Fibroblast of upper back skin (primary cell): ENCODE measurements around the gene MDFIC.
"Not testable (repeated sequence)": the region's sequence is repeated elsewhere in the genome, so short reads cannot be mapped to it uniquely, and the experiment has no call there.

Source experiments
- DNase-seq: peaks from one replicate; pipeline ENCODE4 v3.0.0-alpha.2; 2013

MDFIC gene

GRCh38 chr7:114922026-114922651 lies at the start of gene MDFIC:
TSS of gene MDFIC (plus strand) at chr7:114922094. CDS start at chr7:114923034, 940 bp downstream.
- DNase-seq, result peak; percentile 67

GRCh38 chr7:114874170-114874569 lies 47.7 kb upstream of the MDFIC start:
- DNase-seq, result no peak

- DNase-seq, result no peak
Observed at GRCh38 chr7:114875186-114875585, 46.7 kb upstream of the MDFIC start.

- DNase-seq, result peak; percentile 89
Observed at GRCh38 chr7:114879554-114879953, 42.3 kb upstream of the MDFIC start.

- peak; percentile 38 for DNase-seq
Observed at GRCh38 chr7:114885836-114886235, 36.1 kb upstream of the MDFIC start.

- DNase-seq, result no peak
Observed at GRCh38 chr7:114886241-114886640, 35.7 kb upstream of the MDFIC start.

GRCh38 chr7:114889116-114889515 lies 32.8 kb upstream of the MDFIC start:
- DNase-seq, result not testable (repeated sequence)

GRCh38 chr7:114889646-114890285 lies 32.1 kb upstream of the MDFIC start:
- peak; percentile 97 for DNase-seq

GRCh38 chr7:114890561-114890960 lies 31.3 kb upstream of the MDFIC start:
- no peak for DNase-seq

GRCh38 chr7:114900127-114900526 lies 21.8 kb upstream of the MDFIC start:
- no peak for DNase-seq

- DNase-seq, result peak; percentile 85
Observed at GRCh38 chr7:114901771-114902170, 20.1 kb upstream of the MDFIC start.

GRCh38 chr7:114903131-114903530 lies 18.8 kb upstream of the MDFIC start:
- no peak for DNase-seq

GRCh38 chr7:114910787-114911186 lies 11.1 kb upstream of the MDFIC start:
- peak; percentile 22 for DNase-seq

GRCh38 chr7:114911411-114911810 lies 10.5 kb upstream of the MDFIC start:
- no peak for DNase-seq

- no peak for DNase-seq
Observed at GRCh38 chr7:114916261-114916892, 5.5 kb upstream of the MDFIC start.

GRCh38 chr7:114917211-114917839 lies 4.6 kb upstream of the MDFIC start:
- no peak for DNase-seq

- DNase-seq, result no peak
Observed at GRCh38 chr7:114919587-114919986, 2.3 kb upstream of the MDFIC start.

- DNase-seq, result no peak
Observed at GRCh38 chr7:114921631-114922025, 266 bp upstream of the MDFIC start.

- DNase-seq, result peak; percentile 67
Observed at GRCh38 chr7:114922652-114923402, 933 bp downstream of the MDFIC start.

- DNase-seq, result no peak
Observed at GRCh38 chr7:114923403-114923713, 1.5 kb downstream of the MDFIC start.

GRCh38 chr7:114924038-114924712 lies 2.3 kb downstream of the MDFIC start:
- DNase-seq, result no peak

- peak; percentile 37 for DNase-seq
Observed at GRCh38 chr7:114925434-114925833, 3.5 kb downstream of the MDFIC start.

GRCh38 chr7:114928060-114928459 lies 6.2 kb downstream of the MDFIC start:
- DNase-seq, result no peak
